Measurements from ENCODE around the gene TUBA4A. TPM values are rescaled to one million over a fixed set of nuclear protein-coding genes. Genes with fewer than 3 reads are reported as not detected.

The TUBA4A gene
- total and polyA plus RNA-seq, 2 of the 8 experiments (the other 6 are each of a cell fraction or from before 2014, with no cell fraction given): 67.3 to 172 TPM

DNA sequence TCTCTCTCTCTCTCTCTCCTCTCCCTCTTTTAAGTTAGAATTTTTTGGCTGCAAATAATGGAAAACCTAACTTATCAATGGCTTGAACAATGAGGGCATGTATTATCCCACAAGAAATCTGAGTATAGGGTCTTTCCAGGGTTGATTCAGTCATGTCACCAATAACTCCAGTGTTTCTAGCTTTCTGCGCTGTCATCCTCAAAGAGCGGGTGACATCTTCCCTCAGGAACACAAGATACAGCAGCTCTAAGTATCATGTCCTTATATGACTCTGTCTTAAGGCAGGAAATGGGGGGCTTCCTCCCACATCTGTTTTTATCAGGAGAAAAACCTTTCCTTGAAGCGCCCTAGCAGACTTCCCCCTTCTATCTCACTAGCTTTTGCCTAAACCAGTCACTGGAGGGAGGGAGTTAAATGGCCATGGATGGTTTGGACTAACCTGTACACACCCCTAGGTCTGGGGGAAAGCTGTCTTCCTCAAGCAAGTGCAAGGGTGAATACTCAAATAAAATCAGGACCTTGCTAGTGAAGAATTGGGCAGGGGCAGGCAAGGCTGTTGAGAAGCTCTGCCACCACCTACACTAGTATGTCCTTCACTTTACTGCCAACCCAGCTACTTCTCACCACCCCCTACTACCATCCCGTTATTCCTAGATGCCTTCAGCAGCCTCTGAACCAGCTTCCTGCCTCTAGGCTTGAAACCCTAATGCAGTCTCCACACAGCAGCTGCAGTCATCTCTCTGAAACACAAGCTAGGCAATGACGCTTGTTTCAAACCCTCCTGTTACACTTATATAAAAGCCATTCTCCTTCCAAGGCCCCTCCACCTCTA, 7.5 kb upstream of the TUBA4A start:
- H3K4me2 ChIP-seq (ENCODE audit: insufficient read depth in 1 of 2, low read depth in 2 of 2, low read length in 2 of 2): no peak overlapping the region
- H3K18ac ChIP-seq (ENCODE audit: extremely low read depth, low read length): no peak overlapping the region
- no peak overlapping the region for H4K8ac ChIP-seq (ENCODE audit: extremely low read depth, insufficient read depth, low read length)
- H2AK5ac ChIP-seq (ENCODE audit: low read depth, low read length): no peak overlapping the region
- POLR2A ChIA-PET (ENCODE audit: partially characterized antibody): interaction anchor here (1.0 to 2.7 kb wide), 6 partner anchors 9 to 53 kb away, joined by 3 to 15 read pairs (median 4); partner anchors contain the start of genes GLB1L, STK16 and TUBA4B
- H3K27me3 ChIP-seq (replicated peaks in 1 of 4; ENCODE audit: control insufficient read depth in 3 of 4, extremely low read depth in 1 of 4, insufficient read depth in 3 of 4, low read length in 3 of 4): peaks cover 0 to 7% (median 3%) of the 10 kb centered on the region in 4 experiments; a peak in 6 of 7 replicates
- no peak overlapping the region for H2BK20ac ChIP-seq (ENCODE audit: low read length)
- no peak overlapping the region for H4K91ac ChIP-seq (replicated peaks; ENCODE audit: insufficient read length, low read length)
- no peak overlapping the region for H2BK5ac ChIP-seq (ENCODE audit: low read depth, low read length)
- H4K20me1 ChIP-seq (replicated peaks in 1 of 2; ENCODE audit: control insufficient read depth in 1 of 2, insufficient read depth in 2 of 2, low read length in 2 of 2): no peaks in the 10 kb centered on the region
- H3K79me2 ChIP-seq (ENCODE audit: control insufficient read depth in 1 of 2, insufficient read depth in 2 of 2, low read length in 2 of 2): no peaks in the 10 kb centered on the region
- CTCF ChIA-PET (ENCODE audit: partially characterized antibody): interaction anchor here (0.8 to 6.5 kb wide), 10 partner anchors 9 to 128 kb away, joined by 3 to 37 read pairs (median 5); partner anchors contain the start of gene TUBA4B
- H3K23me2 ChIP-seq (ENCODE audit: low read depth, low read length): no peaks in the 10 kb centered on the region
- H3K4me1 ChIP-seq (replicated peaks in 1 of 4; ENCODE audit: control insufficient read depth in 3 of 4, insufficient read depth in 4 of 4, low read length in 3 of 4): no peaks in the 10 kb centered on the region
- H3K79me1 ChIP-seq (ENCODE audit: low read depth, low read length): no peaks in the 10 kb centered on the region
- no peak overlapping the region for H2BK120ac ChIP-seq (replicated peaks; ENCODE audit: low read depth, low read length)
- H2BK12ac ChIP-seq (ENCODE audit: low read depth, low read length): no peak overlapping the region
- H3K23ac ChIP-seq (ENCODE audit: insufficient read length): no peak overlapping the region
- H3K4ac ChIP-seq (replicated peaks; ENCODE audit: insufficient read length, low read depth, low read length): no peak overlapping the region
- 85% methylated on average over 5 of the region's 5 CpGs; no CpG with 5 or more reads in 1 of the 2 experiments for WGBS, 2 experiments (ENCODE audit: extremely low coverage in 1 of 2, insufficient coverage in 1 of 2, insufficient read length in 1 of 2, insufficient replicate concordance in 2 of 2, low coverage in 1 of 2, low lambda C conversion rate in 2 of 2, missing lambda C conversion rate in 1 of 2)
- no peak overlapping the region for H3K14ac ChIP-seq (ENCODE audit: insufficient read length)
- DNase-seq (ENCODE audit: low read depth in 1 of 2, low spot score in 2 of 2): no peak
- no peak overlapping the region for H3K4me3 ChIP-seq (ENCODE audit: extremely low read depth in 1 of 4, insufficient read depth in 2 of 4, low read depth in 3 of 4, low read length in 4 of 4)
- H3K36me3 ChIP-seq (ENCODE audit: control insufficient read depth in 2 of 4, insufficient read depth in 4 of 4, low read length in 3 of 4): no peaks in the 10 kb centered on the region
- no peak overlapping the region for H3K9ac ChIP-seq (replicated peaks in 1 of 4; ENCODE audit: extremely low read depth in 1 of 4, low read depth in 3 of 4, low read length in 3 of 4)
- H4K5ac ChIP-seq (ENCODE audit: insufficient read length, low read depth, low read length): no peak overlapping the region
- H3K27ac ChIP-seq (ENCODE audit: low read depth, low read length): no peak overlapping the region
- H2AFZ ChIP-seq (ENCODE audit: low read length): no peak overlapping the region
- no peaks in the 10 kb centered on the region for H3K9me3 ChIP-seq (ENCODE audit: insufficient read depth in 2 of 2, low read depth in 1 of 2, low read length in 1 of 2)
- FAIRE-seq: no peak
- H2BK15ac ChIP-seq (ENCODE audit: low read length): no peak overlapping the region
- no peak overlapping the region for H3K56ac ChIP-seq (replicated peaks; ENCODE audit: insufficient read length, low read depth, low read length)
- no peak for TF ChIP-seq BRCA1 (IDR thresholded peaks at IDR 0.05; ENCODE audit: low read depth, low read length)
- no peak for TF ChIP-seq PHF8 (conservative IDR thresholded peaks at IDR 0.05; ENCODE audit: low read depth, low read length)
- TF ChIP-seq EGR1 (IDR thresholded peaks at IDR 0.05; ENCODE audit: borderline replicate concordance, low read depth, low read length): no peak
- TF ChIP-seq MAFK (IDR thresholded peaks at IDR 0.05; ENCODE audit: low read depth, low read length): no peak
- no peak for TF ChIP-seq BACH1 (IDR thresholded peaks at IDR 0.05; ENCODE audit: low read length)
- no peak for TF ChIP-seq GTF2F1 (IDR thresholded peaks at IDR 0.05; ENCODE audit: borderline replicate concordance, low read depth, low read length)
- TF ChIP-seq RAD21 (IDR thresholded peaks at IDR 0.05 in 1 of 2, conservative IDR thresholded peaks at IDR 0.05 in 1 of 2; ENCODE audit: low read depth in 2 of 2, low read length in 2 of 2): no peak
- no peak for TF ChIP-seq CBX8 (IDR thresholded peaks at IDR 0.05; ENCODE audit: borderline replicate concordance, low read depth, low read length)
- TF ChIP-seq POLR2A (IDR thresholded peaks at IDR 0.05; ENCODE audit: control extremely low read depth in 1 of 2, low read depth in 2 of 2, low read length in 2 of 2): no peak
- TF ChIP-seq TEAD4 (IDR thresholded peaks at IDR 0.05; ENCODE audit: low read depth, low read length): no peak
- no peak for TF ChIP-seq TCF12 (IDR thresholded peaks at IDR 0.05; ENCODE audit: low read depth, low read length)
- no peak for TF ChIP-seq JUN (IDR thresholded peaks at IDR 0.05; ENCODE audit: low read depth, low read length)
- no peak for TF ChIP-seq BCL11A (IDR thresholded peaks at IDR 0.05; ENCODE audit: low read depth in 2 of 2, low read length in 2 of 2)

Measured in H1 (cell line).